GM06990 (cell line): Measurements from ENCODE around the gene EXD2.

Experiments
- DNase-seq: peaks from one replicate; pipeline ENCODE4 v3.0.0-alpha.2; 2011; ENCODE audit not compliant: insufficient read length; ENCODE audit errors: extremely low read depth
- H3K27me3 ChIP-seq: replicated peaks from 2 replicates; pipeline ENCODE4 v1.6.0; 2011; ENCODE audit warnings: low read length; ENCODE audit not compliant: control insufficient read depth, insufficient read depth
- H3K36me3 ChIP-seq: 2 replicates; pipeline ENCODE4 v1.5.1; 2011; ENCODE audit warnings: low read length; ENCODE audit not compliant: control insufficient read depth, insufficient read depth
- H3K4me3 ChIP-seq: replicated peaks from 2 replicates; pipeline ENCODE4 v1.5.1; 2011; ENCODE audit warnings: low read depth, mild to moderate bottlenecking, control low read depth, low read length
- TF ChIP-seq, protein P1 (sequence below): IDR thresholded peaks from 2 replicates; pipeline ENCODE4 v1.5.1; 2011; ENCODE audit warnings: low read length, control low read depth, mild to moderate bottlenecking, inconsistent platforms; ENCODE audit not compliant: insufficient read depth, poor library complexity, severe bottlenecking

Gene EXD2

DNA sequence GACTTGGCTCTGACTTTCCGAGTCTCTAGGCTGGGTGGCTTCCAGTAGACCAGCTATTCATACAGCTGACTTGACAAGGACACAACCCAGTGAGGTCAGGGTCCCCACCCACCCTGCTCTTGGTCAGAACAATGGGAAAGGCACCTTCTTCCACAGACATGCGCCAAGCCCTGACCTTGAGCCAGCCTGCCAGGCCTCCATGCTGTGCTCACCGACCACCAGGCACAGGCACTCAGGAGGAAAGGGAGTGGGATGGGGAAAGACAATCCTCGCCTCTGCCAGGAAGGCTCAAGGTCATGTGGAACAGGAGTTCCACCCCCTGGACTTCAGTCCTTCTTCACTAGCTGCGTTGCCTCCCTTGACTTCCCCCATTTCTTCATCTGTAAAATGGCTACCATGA lies 100.1 kb downstream of the EXD2 start:
- Histone ChIP-seq H3K4me3 (no peak overlapping the region), H3K36me3 (no peaks in the 10 kb centered on the region), H3K27me3 (no peaks in the 10 kb centered on the region)
- TF ChIP-seq, protein P1, sequence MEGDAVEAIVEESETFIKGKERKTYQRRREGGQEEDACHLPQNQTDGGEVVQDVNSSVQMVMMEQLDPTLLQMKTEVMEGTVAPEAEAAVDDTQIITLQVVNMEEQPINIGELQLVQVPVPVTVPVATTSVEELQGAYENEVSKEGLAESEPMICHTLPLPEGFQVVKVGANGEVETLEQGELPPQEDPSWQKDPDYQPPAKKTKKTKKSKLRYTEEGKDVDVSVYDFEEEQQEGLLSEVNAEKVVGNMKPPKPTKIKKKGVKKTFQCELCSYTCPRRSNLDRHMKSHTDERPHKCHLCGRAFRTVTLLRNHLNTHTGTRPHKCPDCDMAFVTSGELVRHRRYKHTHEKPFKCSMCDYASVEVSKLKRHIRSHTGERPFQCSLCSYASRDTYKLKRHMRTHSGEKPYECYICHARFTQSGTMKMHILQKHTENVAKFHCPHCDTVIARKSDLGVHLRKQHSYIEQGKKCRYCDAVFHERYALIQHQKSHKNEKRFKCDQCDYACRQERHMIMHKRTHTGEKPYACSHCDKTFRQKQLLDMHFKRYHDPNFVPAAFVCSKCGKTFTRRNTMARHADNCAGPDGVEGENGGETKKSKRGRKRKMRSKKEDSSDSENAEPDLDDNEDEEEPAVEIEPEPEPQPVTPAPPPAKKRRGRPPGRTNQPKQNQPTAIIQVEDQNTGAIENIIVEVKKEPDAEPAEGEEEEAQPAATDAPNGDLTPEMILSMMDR, result no peak
- DNase-seq, result no peak

DNA sequence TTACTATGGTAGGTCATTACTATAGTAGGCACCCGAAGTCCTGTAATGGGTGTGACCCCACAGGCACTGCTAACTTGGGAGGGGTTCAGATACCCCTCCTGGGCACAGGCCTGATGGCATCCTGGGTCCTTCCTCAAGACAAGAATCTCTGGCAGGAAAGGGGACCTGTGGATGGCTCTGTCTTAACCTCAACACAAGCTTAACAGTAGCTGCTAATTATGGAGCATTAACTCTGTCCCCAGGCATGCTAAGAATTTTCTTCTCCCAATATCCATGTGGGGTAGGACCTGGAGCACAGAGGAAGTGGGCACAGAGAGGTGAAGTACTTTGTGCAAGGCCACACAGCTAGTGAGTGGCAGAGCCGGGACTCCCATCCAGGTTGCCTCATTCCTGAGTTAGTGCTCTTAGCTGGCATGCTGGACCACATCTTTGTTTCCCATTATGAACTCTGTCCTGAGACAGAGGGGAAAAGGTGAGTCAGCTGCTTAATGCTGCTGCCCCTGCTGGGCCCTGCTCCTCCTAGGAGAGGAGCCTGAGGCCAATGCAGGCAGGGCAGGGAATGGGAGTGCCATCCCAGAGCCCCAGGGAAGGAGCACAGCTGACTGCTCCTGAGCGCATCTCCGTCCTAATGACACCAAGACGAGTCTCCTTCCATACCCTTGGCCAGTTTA lies 100.7 kb downstream of the EXD2 start:
- no peaks in the 10 kb centered on the region for H3K27me3 ChIP-seq
- TF ChIP-seq, protein P1, result no peak
- no peak for DNase-seq
- no peak overlapping the region for H3K4me3 ChIP-seq
- H3K36me3 ChIP-seq, result no peaks in the 10 kb centered on the region
